Measurements from ENCODE around the gene PEAK1.

The PEAK1 gene

GRCh38 chr15:77369168-77369567 is 50.7 kb downstream of the PEAK1 start:
- no peak for FAIRE-seq
- DNase-seq (ENCODE audit: extremely low spot score, insufficient read length, low read depth): no peak

GRCh38 chr15:77367631-77368030 is 52.3 kb downstream of the PEAK1 start:
- DNase-seq (ENCODE audit: extremely low spot score, insufficient read length, low read depth) (no peak), FAIRE-seq (no peak)

- DNase-seq (ENCODE audit: extremely low spot score, insufficient read length, low read depth): no peak
- FAIRE-seq: no peak
Measured at GRCh38 chr15:77361456-77361855, 58.4 kb downstream of the PEAK1 start.

- FAIRE-seq (no peak), DNase-seq (ENCODE audit: extremely low spot score, insufficient read length, low read depth) (no peak)
Measured at GRCh38 chr15:77358545-77359240, 61.2 kb downstream of the PEAK1 start.

- DNase-seq (ENCODE audit: extremely low spot score, insufficient read length, low read depth) (no peak), FAIRE-seq (peak; percentile 42)
Measured at GRCh38 chr15:77356305-77356704, 63.6 kb downstream of the PEAK1 start.

GRCh38 chr15:77355321-77355720 is 64.6 kb downstream of the PEAK1 start:
- DNase-seq (ENCODE audit: extremely low spot score, insufficient read length, low read depth): no peak
- no peak for FAIRE-seq

- DNase-seq (ENCODE audit: extremely low spot score, insufficient read length, low read depth) (no peak), FAIRE-seq (no peak)
Measured at GRCh38 chr15:77354063-77354462, 65.8 kb downstream of the PEAK1 start.

- DNase-seq (ENCODE audit: extremely low spot score, insufficient read length, low read depth) (no peak), FAIRE-seq (no peak)
Measured at GRCh38 chr15:77352887-77353286, 67.0 kb downstream of the PEAK1 start.

- no peak for DNase-seq (ENCODE audit: extremely low spot score, insufficient read length, low read depth)
- FAIRE-seq: no peak
Measured at GRCh38 chr15:77350792-77351191, 69.1 kb downstream of the PEAK1 start.

- FAIRE-seq (no peak), DNase-seq (ENCODE audit: extremely low spot score, insufficient read length, low read depth) (no peak)
Measured at GRCh38 chr15:77349666-77350065, 70.2 kb downstream of the PEAK1 start.

- DNase-seq (ENCODE audit: extremely low spot score, insufficient read length, low read depth) (no peak), FAIRE-seq (no peak)
Measured at GRCh38 chr15:77348511-77348910, 71.4 kb downstream of the PEAK1 start.

GRCh38 chr15:77347197-77347596 is 72.7 kb downstream of the PEAK1 start:
- DNase-seq (ENCODE audit: extremely low spot score, insufficient read length, low read depth) (no peak), FAIRE-seq (no peak)

- FAIRE-seq: no peak
- no peak for DNase-seq (ENCODE audit: extremely low spot score, insufficient read length, low read depth)
Measured at GRCh38 chr15:77346245-77347036, 73.5 kb downstream of the PEAK1 start.

GRCh38 chr15:77342807-77343206 is 77.1 kb downstream of the PEAK1 start:
- no peak for FAIRE-seq
- no peak for DNase-seq (ENCODE audit: extremely low spot score, insufficient read length, low read depth)

GRCh38 chr15:77340245-77340644 is 79.7 kb downstream of the PEAK1 start:
- FAIRE-seq: no peak
- DNase-seq (ENCODE audit: extremely low spot score, insufficient read length, low read depth): no peak

- no peak for DNase-seq (ENCODE audit: extremely low spot score, insufficient read length, low read depth)
- FAIRE-seq: no peak
Measured at GRCh38 chr15:77336006-77336405, 83.9 kb downstream of the PEAK1 start.

GRCh38 chr15:77335298-77335697 is 84.6 kb downstream of the PEAK1 start:
- FAIRE-seq: no peak

GRCh38 chr15:77333166-77333565 is 86.7 kb downstream of the PEAK1 start:
- FAIRE-seq (no peak), DNase-seq (ENCODE audit: extremely low spot score, insufficient read length, low read depth) (no peak)

More at GRCh38 chr15:77335298-77335697, 84.6 kb downstream of the PEAK1 start:
- DNase-seq (ENCODE audit: extremely low spot score, insufficient read length, low read depth): no peak

- no peak for FAIRE-seq
- no peak for DNase-seq (ENCODE audit: extremely low spot score, insufficient read length, low read depth)
Measured at GRCh38 chr15:77329202-77329601, 90.7 kb downstream of the PEAK1 start.

- FAIRE-seq (no peak), DNase-seq (ENCODE audit: extremely low spot score, insufficient read length, low read depth) (no peak)
Measured at GRCh38 chr15:77327844-77328529, 91.9 kb downstream of the PEAK1 start.

- FAIRE-seq (no peak), DNase-seq (ENCODE audit: extremely low spot score, insufficient read length, low read depth) (no peak)
Measured at GRCh38 chr15:77327168-77327567, 92.7 kb downstream of the PEAK1 start.
